ENCODE measurements around the gene ITPR2.

- TF ChIP-seq CTCF (IDR thresholded peaks at IDR 0.05) (no peak), POLR2A (IDR thresholded peaks at IDR 0.05) (no peak)
Measured at GRCh38 chr12:26493656-26494055, 339.3 kb downstream of the ITPR2 start.

Data from Peyer's patch (tissue), 4 donors.